ENCODE results near the gene MACROH2A1.

- TF ChIP-seq CTCF (IDR thresholded peaks at IDR 0.05; ENCODE audit: low read length) (no peak), EZH2 (IDR thresholded peaks at IDR 0.05; ENCODE audit: borderline replicate concordance, low read length) (no peak)
Observed at GRCh38 chr5:135371622-135372232, 27.3 kb downstream of the MACROH2A1 start.
